Neutrophil (primary cell): ENCODE data around the gene UBE4A.

ENCODE experiments used
- H3K27ac ChIP-seq: fragments of 200-600 bp; sonication (generic); 2 replicates; pipeline ENCODE4 v1.5.1; 2016; ENCODE audit warnings: mild to moderate bottlenecking, moderate library complexity
- H3K27me3 ChIP-seq: fragments of 200-600 bp; sonication (generic); 2 replicates; pipeline ENCODE4 v1.6.0; 2016; ENCODE audit warnings: mild to moderate bottlenecking
- H3K36me3 ChIP-seq: fragments of 200-600 bp; sonication (generic); 2 replicates; pipeline ENCODE4 v1.5.1; 2017
- H3K4me1 ChIP-seq, 2 experiments: fragments of 200-600 bp in 1 of 2; sonication (generic) in 1 of 2; 1 replicate in 1 of 2; 2 replicates in 1 of 2; pipeline versions ENCODE4 v1.5.1 to v1.6.1; 2013 to 2016; ENCODE audit warnings: low read depth in 1 of 2, low read length in 1 of 2, mild to moderate bottlenecking in 1 of 2, moderate library complexity in 1 of 2; ENCODE audit not compliant: control insufficient read depth in 1 of 2, insufficient read depth in 1 of 2
- H3K4me3 ChIP-seq, 2 experiments: fragments of 200-600 bp in 1 of 2; sonication (generic) in 1 of 2; 1 replicate in 1 of 2; 2 replicates in 1 of 2; pipeline ENCODE4 v1.5.1; 2013 to 2016; ENCODE audit warnings: low read depth in 1 of 2, low read length in 1 of 2, mild to moderate bottlenecking in 1 of 2, moderate library complexity in 1 of 2
- H3K9me3 ChIP-seq: fragments of 200-600 bp; sonication (generic); 2 replicates; pipeline ENCODE4 v1.5.1; 2016
- TF ChIP-seq, protein P1 (sequence below): fragments of 200-600 bp; sonication (generic); IDR thresholded peaks from 2 replicates; pipeline ENCODE4 v1.5.1; 2016; ENCODE audit warnings: antibody characterized with exemption

UBE4A gene

GRCh38 chr11:118380571-118380970 lies 21.2 kb downstream of the UBE4A start:
- no peaks in the 10 kb centered on the region for H3K27me3 ChIP-seq
- TF ChIP-seq, protein P1, sequence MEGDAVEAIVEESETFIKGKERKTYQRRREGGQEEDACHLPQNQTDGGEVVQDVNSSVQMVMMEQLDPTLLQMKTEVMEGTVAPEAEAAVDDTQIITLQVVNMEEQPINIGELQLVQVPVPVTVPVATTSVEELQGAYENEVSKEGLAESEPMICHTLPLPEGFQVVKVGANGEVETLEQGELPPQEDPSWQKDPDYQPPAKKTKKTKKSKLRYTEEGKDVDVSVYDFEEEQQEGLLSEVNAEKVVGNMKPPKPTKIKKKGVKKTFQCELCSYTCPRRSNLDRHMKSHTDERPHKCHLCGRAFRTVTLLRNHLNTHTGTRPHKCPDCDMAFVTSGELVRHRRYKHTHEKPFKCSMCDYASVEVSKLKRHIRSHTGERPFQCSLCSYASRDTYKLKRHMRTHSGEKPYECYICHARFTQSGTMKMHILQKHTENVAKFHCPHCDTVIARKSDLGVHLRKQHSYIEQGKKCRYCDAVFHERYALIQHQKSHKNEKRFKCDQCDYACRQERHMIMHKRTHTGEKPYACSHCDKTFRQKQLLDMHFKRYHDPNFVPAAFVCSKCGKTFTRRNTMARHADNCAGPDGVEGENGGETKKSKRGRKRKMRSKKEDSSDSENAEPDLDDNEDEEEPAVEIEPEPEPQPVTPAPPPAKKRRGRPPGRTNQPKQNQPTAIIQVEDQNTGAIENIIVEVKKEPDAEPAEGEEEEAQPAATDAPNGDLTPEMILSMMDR, result no peak
- H3K36me3 ChIP-seq, result peaks cover 100% of the 10 kb centered on the region
- no peaks in the 10 kb centered on the region for H3K4me1 ChIP-seq
- H3K9me3 ChIP-seq, result no peaks in the 10 kb centered on the region
- H3K27ac ChIP-seq, result no peak overlapping the region
- H3K4me3 ChIP-seq, result no peak overlapping the region

- Histone ChIP-seq H3K27ac (no peak overlapping the region), H3K27me3 (no peaks in the 10 kb centered on the region), H3K36me3 (peaks cover 100% of the 10 kb centered on the region), H3K4me1 (no peaks in the 10 kb centered on the region), H3K9me3 (no peaks in the 10 kb centered on the region), H3K4me3 (no peak overlapping the region)
- TF ChIP-seq, protein P1, result no peak
These were observed 23.6 kb downstream of the UBE4A start for GRCh38 chr11:118382954-118383353.

DNA sequence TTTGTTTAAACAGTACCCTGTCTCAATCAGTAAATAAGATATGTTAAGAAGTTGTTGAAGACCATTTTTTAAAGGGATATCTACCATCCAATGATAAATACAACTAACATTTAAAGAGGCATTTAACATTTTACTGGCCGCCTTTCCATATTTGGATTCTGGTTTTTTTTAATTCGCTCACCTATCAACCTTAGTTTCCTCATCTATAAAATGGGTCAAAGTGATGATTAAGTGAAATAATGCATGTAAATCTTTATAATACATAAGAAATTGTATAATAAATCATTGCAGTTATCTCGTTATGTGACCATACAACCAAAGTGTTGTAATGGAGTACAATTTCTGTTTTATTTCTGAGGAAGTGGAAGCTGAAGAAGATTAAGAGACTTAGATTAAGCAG lies 24.3 kb downstream of the UBE4A start:
- no peaks in the 10 kb centered on the region for H3K27me3 ChIP-seq
- H3K4me3 ChIP-seq, result no peak overlapping the region
- no peak overlapping the region for H3K27ac ChIP-seq
- H3K36me3 ChIP-seq, result peaks cover 100% of the 10 kb centered on the region
- TF ChIP-seq, protein P1, result no peak
- no peaks in the 10 kb centered on the region for H3K4me1 ChIP-seq
- no peaks in the 10 kb centered on the region for H3K9me3 ChIP-seq

DNA sequence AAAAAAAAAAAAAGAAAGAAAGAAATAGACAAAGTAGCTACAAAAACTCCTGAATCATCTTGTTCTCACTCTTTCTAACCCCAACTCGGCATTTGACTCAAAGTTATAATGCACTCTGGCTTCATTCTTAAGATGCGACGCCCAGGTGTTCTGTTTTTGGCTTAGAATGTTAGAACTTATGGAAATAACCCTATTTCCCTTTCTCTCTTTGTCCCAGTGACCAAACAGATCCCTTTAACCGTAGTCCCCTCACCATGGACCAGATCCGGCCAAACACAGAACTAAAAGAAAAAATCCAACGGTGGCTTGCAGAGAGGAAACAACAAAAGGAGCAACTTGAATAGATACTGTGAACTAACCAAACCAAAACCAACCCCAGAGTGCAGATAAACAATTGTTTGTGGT lies 36.7 kb downstream of the UBE4A start:
- Histone ChIP-seq H3K36me3 (peaks cover 81% of the 10 kb centered on the region), H3K27ac (no peak overlapping the region)

GRCh38 chr11:118397448-118397847 lies 38.0 kb downstream of the UBE4A start:
- H3K36me3 ChIP-seq, result peaks cover 68% of the 10 kb centered on the region
- H3K4me1 ChIP-seq, result peaks cover 14 to 16% of the 10 kb centered on the region in 2 experiments
- H3K27me3 ChIP-seq, result no peaks in the 10 kb centered on the region
- no peak overlapping the region for H3K4me3 ChIP-seq
- TF ChIP-seq, protein P1, result no peak
- no peak overlapping the region for H3K27ac ChIP-seq
- H3K9me3 ChIP-seq, result no peaks in the 10 kb centered on the region

More for the DNA sequence above, 36.7 kb downstream of the UBE4A start:
- peaks cover 7 to 9% of the 10 kb centered on the region in 2 experiments for H3K4me1 ChIP-seq
- no peak overlapping the region for H3K4me3 ChIP-seq
- no peaks in the 10 kb centered on the region for H3K27me3 ChIP-seq
- TF ChIP-seq, protein P1, result no peak
- H3K9me3 ChIP-seq, result no peaks in the 10 kb centered on the region
